ENCODE measurements around the gene TMC8.
A peak's percentile ranks its signal among the peaks of the same experiment; 100 is the strongest.

Gene TMC8

DNA sequence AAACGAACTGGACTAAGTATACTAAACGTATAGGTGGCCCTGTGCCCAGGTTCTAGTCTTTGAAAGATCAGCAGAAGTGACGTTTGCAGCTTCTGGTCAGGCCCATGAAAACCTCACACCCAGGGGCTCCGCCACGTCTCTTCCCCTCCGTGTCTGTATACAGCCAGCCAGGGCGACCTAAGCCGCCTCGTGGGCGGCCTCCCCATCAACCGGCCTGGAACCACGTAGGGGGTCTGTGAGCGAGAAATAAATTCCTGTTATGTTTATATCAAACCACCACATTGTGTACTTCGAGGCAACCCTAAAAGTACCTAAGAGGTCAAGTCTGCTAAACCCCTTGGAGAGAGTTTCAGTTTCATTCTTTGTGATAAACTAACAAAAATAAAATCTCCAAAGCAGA, 49.5 kb downstream of the TMC8 start:
- no peak for DNase-seq (ENCODE audit: low read depth)

DNA sequence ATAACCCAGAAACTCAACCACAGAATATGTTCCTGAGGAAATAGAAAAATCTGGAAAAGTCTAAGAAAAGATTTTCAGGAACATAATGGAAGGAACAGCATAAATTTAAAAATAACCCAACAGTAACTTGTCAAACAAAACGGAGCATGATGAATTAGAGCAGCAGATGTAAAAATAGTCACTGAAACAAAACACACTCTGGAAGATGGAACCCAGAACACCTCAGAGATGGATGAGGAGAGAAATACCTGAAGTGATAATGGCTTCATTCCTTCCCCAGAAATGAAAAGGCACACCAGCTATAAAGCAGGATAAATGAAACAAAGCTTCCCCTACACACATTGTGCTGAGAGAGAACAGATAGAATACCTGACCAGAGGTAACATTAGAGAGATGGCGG, 49.9 kb downstream of the TMC8 start:
- DNase-seq (ENCODE audit: low read depth) = no peak

DNA sequence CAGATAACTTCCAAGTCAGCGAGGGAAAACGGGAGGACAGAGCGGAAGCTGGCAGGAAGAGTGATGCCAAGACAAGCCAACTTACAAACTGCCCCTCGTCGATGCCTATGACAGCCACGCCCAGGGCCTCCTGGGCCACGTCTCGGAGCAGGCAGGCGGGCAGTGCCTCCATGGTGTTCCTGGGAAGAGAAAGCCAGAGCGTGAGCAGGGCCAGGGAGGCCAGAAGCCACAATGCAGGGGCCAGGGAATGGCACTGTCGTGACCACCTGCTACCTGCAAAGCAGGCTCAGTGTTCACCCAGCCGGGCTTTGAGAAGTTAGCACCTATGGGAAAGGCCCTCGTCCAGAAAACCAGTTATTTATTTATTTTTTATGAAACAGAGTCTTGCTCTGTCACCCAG, 51.9 kb downstream of the TMC8 start:
- DNase-seq (ENCODE audit: low read depth) = no peak

DNA sequence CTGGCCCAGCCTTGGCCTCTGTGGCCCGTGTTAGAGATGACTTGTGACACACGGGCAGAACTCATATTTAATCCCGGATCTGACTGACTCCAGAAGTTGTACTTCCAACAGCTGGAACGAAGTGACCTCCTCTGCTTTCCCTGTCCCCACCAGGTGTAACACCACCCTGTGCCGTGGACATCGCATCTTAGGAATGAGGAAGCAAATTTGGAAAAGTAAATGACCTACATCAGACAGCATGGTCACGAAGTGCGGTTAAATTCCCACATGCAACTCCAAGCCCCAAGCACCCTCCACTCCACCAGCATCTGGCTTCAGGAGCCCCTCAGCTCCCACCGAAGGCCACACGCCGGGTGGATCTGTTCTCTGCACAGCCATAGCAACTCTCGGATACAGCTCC, 53.3 kb downstream of the TMC8 start:
- DNase-seq (ENCODE audit: low read depth) = no peak

DNA sequence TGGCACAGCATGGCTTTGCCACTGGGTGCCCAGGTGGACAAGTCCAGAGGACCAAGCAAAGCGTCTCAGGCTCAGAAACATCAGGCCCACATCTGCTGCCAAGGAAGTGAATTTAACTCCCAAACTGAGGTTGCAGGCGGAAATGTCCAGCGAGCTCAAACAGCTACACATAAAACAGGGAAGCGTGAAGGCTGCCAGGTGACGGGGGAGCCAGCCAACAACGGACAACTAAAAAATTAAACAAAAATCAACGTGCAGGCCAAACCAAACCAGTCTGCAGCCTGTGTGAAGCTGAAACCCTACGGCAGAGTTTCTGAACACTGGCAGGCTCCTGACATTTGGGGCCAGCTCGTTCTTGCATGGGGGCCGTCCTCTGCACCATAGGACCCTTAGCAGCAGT, 53.8 kb downstream of the TMC8 start:
- DNase-seq (ENCODE audit: low read depth) = no peak

DNA sequence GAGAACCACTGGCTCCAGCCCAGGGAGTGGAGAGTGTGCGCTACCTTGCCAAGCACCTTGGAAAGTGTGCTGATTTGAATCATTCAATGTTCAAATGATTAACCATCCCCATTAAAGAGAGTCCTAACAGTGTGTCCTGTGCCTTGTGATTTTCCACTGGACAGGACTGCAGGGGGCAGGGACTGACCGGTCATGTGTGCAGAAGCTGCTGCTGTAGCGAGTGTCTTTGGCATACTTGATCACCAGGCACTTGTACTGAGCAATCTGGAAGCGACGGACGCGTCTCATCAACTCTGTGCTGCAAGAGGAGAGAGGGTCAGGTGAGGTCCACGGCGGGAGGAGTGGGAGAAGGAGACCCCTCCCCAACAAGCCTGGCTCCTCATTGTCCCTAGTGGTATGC, 54.3 kb downstream of the TMC8 start:
- DNase-seq (ENCODE audit: low read depth) = no peak

DNA sequence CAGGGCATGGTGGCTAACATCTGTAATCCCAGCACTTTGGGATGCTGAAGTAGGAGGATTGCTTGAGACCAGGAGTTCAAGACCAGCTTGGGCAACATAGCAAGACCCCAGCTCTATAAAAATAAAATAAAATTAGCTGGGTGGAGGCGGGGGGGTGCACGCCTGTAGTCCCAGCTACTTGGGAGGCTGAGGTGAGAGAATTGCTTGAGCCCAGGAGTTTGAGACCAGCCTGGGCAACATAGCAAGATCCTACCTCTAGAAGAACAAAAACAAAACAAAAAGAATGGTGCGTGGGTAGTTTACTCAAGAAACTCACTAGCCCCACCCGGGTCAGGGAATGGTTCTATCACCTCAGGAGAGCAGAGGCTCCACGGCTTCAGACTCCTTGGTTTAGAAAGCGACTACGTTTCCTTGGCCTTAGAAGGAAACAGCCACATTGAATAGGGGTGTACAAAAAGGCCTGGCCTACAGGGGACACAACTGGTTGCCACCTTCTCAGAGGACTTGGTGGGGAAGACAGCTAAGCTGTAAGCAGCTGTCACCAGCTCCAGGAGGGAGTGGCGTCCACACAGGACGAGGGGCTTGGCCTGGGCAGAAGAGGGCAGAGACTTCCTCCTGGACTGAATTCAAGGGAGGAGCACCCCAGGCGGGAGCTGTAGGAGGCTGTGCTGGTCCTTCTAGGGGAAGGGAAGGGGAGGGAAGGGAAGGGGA, 55.6 kb downstream of the TMC8 start:
- peak; percentile 67 for DNase-seq (ENCODE audit: low read depth)

DNA sequence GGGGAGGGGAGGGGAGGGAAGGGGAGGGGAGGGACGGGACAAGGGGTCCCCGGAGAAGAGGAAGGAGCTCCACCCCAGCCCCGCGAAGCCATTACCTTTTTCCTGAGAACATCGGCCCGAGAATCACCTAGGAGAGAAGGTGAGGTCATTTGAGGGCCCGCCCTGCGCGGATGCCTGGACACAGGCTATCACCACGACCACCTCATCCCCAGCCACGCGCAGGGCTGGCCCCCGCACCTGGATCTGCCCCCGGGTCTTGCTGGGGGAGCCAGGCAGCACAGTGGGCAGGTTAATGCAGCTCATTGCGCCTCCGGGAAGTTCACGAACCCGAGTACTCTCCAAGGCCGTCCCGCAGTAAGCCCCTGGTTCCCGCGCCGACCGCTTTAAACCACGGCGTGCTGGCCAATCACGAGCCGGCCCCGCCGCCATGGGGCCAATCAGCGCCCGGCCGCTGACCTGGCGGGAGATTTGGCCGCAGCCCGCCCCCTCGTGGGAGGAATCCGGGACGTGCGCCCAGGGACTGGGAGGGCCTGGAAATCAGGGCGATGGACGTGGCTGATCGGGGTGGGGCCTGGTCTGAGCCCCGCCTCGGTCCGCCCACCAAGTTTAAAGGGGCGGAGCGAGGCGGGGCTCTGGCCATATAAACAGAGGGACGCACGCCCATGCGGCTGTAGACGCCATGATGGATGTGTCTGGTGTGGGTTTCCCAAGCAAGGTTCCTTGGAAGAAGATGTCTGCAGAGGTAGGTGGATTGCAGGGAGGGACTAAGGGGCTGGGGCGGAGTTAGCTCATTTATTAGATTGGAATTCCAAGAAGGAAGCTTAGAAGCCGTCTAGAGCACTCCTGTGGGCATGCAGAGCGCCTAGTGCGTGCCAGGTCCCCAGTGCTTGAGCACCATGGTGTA, 56.4 kb downstream of the TMC8 start, which contains the start of the genes AFMID and TK1:
Gene AFMID (plus strand): TSS at position 671 of the 904 bp plus-strand sequence. CDS start 9 bp downstream, at position 680.
Gene TK1 (minus strand): TSS at position 361 of the 904 bp plus-strand sequence. CDS start 58 bp downstream, at position 303.
- DNase-seq (ENCODE audit: low read depth) = peak; percentile 97

Measured in EH (cell line).